HG03060 (cell line): ENCODE results near the gene DNMBP.

Experiments
- ATAC-seq: cut with Tn5 transposase; IDR thresholded peaks from one replicate; pipeline ENCODE4 v1.9.1; 2021; ENCODE audit warnings: low read depth, moderate number of reproducible peaks; ENCODE audit not compliant: unreplicated experiment

The DNMBP gene, protein sequence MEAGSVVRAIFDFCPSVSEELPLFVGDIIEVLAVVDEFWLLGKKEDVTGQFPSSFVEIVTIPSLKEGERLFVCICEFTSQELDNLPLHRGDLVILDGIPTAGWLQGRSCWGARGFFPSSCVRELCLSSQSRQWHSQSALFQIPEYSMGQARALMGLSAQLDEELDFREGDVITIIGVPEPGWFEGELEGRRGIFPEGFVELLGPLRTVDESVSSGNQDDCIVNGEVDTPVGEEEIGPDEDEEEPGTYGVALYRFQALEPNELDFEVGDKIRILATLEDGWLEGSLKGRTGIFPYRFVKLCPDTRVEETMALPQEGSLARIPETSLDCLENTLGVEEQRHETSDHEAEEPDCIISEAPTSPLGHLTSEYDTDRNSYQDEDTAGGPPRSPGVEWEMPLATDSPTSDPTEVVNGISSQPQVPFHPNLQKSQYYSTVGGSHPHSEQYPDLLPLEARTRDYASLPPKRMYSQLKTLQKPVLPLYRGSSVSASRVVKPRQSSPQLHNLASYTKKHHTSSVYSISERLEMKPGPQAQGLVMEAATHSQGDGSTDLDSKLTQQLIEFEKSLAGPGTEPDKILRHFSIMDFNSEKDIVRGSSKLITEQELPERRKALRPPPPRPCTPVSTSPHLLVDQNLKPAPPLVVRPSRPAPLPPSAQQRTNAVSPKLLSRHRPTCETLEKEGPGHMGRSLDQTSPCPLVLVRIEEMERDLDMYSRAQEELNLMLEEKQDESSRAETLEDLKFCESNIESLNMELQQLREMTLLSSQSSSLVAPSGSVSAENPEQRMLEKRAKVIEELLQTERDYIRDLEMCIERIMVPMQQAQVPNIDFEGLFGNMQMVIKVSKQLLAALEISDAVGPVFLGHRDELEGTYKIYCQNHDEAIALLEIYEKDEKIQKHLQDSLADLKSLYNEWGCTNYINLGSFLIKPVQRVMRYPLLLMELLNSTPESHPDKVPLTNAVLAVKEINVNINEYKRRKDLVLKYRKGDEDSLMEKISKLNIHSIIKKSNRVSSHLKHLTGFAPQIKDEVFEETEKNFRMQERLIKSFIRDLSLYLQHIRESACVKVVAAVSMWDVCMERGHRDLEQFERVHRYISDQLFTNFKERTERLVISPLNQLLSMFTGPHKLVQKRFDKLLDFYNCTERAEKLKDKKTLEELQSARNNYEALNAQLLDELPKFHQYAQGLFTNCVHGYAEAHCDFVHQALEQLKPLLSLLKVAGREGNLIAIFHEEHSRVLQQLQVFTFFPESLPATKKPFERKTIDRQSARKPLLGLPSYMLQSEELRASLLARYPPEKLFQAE (N-terminal part only)

DNA sequence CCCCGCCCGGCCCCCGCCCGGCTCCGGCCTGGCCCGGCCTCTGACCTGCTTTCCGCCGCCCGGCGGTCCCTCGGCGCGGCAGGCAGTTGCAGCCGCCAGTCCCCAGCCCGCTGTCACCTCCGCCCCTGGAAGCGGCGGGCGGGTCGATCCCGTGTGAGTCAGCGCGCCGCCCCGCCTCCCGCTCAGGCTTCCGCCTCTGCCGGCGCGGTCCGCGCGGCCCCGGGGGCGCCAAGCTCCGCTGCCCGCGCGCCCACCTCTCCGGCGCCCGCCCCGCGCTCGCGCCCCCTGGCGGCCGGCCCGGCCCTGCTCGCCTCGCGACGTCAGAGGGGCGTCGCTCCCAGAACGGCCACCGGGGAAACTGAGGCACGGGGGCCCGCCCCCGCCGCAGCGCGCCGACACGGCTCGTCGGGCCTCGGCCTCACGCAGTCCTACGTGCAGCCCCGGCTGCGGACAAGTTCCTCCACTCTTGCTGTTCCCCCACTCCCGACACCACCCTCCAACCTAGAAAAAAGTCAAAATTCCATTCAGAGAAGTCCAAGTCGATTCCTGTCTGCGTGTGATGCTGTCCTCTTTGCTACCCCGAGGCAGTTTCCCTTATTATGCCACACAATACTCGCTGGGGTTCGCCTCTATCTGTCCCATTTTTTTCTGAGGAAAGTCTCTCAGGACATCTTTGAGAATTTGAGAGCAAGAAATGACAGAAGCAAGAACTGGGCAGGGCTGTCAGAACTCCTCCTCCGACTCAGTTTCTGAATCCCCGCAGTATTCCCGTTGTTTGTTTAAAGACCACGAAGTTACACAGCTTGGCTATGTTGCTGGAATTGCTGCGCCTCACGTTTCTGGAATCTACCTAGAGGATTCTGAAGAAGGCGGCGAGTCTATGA, at the start of gene DNMBP:
Gene DNMBP (minus strand): TSS at position 155 of the 884 bp plus-strand sequence. CDS start 37,823 bp downstream, outside the sequence.
- no peak for ATAC-seq

GRCh38 chr10:100057948-100058347, 48.2 kb upstream of the DNMBP start:
- ATAC-seq, result no peak

DNA sequence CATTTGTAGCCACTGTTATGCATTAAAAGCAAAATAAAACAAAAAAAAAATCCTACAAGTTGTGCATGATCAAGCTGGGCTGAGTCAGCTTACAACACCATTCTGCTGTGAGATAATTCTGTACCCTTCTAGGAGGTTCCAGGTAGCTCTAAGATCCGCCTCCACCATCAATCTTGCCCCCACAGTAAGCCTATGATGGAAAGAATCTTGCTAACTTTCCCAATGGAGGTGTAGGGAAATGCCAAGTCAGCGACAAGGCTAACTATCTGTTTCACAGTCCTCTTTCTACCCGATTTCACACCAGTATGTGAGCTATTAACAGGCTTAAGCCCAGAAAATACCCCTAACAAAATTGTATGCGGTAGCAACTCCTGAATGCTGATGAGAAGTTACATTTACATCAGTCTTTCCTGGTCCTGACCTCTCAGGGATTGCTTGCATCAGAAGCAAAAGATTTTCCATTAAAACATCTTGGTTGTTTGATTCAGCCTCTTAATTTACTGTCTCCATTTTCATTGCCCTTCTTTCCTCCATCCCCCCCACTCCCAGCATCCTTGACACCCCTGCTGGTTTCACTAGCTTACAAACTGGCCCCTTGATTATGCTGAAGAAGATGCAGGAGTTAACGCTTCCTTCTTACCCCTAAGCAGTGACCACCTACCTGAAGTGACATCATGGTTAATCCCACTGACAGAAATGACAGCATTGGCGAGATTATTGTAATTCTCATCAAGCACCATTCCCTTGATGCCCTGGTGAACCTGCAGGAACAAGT, 44.1 kb upstream of the DNMBP start:
- no peak for ATAC-seq

DNA sequence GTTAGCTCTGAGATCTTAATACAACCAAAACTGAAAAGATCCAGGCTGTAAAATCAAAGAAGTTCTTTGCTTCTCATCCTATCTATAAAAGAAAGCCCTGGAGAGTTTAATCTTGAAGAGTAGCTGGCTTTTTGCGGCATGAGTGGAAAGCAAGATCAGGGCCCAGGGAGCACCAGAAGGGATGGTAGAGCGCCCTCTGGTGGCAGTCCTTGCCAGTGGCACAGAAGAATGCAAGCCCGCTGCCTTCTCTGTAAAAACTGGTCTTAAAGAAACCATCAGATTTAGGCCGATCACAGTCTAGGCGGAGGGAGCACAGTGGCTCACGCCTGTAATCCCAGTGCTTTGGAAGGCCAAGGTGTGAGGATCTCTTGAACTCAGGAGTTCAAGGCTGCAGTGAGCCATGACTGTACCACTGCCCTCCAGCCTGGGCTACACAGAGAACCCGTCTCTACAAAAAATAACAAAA, 36.3 kb upstream of the DNMBP start:
- peak; percentile 51 for ATAC-seq

DNA sequence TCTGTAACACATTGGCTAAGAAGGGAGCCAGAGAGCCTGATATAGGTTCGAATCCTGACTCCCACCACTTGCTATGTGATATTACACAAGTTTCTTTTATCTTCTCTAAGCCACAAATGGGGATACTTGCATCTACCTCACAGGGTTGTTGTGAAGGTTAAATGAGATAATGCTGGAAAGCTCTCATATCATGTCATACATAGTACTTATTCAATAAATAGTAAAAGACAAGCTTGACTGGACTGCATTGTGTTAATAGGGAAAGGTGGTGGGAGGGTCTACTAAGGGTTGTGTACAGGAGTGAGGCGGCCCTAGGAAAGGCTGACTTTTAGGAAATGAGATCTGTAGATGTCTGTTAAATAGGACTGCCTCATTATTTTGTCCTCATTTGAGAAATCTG, 35.8 kb upstream of the DNMBP start:
- ATAC-seq, result no peak

- no peak for ATAC-seq
These were observed 34.0 kb upstream of the DNMBP start for GRCh38 chr10:100043796-100044195.

DNA sequence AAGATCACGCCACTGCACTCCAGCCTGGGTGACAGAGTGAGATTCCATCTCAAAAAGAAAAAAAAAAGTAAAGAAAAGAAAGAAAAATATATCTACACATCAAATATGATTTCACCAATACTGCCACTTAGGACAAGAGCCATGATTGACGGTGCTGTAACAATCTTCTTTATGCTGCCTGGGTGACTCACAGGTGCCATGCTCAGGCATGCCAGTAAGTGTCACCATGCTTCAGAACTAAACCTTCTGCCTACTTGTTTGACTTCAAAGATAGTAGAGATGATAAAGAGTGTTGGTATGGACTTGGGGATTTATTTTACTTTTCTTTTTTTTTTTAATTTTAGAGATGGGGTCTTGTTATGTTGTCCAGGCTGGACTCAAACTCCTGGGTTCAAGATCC, 33.6 kb upstream of the DNMBP start:
- ATAC-seq, result no peak

- ATAC-seq, result no peak
These were observed 31.7 kb upstream of the DNMBP start for GRCh38 chr10:100041306-100042002.

GRCh38 chr10:100038561-100039071, 28.9 kb upstream of the DNMBP start:
- no peak for ATAC-seq

GRCh38 chr10:100037758-100038315, 28.1 kb upstream of the DNMBP start:
- no peak for ATAC-seq

- no peak for ATAC-seq
These were observed 27.1 kb upstream of the DNMBP start for GRCh38 chr10:100036850-100037249.

DNA sequence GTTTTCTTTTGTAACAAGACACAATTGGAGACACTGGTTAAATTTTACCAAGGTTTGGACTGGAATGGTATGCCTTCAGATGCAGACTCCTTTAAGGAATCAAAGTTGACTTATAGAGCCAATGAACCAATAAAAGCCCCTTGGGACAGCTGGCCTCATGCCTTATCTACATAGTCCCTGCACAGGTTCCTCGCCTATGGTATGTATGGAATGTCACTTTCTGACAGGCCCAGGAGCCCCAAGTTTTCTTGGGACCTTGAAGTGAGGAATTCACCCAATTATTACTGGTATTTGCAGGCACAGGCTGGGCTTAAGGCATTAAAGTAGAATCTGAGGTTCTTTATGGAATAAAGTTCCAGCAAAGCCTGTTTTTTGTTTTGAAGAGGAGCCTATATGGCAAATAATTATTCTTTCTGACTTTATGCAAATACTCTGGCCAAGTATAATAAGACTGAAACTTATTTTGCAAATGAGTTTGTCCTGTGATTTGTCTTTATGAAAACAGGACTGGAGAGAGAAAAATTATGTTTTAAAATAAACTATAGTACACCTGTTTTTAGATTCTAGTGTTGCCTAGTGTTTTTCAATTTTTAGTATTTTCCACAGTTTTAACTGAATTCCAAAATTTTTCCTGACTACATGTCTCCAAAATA, 24.1 kb upstream of the DNMBP start:
- no peak for ATAC-seq

GRCh38 chr10:100027416-100027815, 17.7 kb upstream of the DNMBP start:
- ATAC-seq, result no peak

- ATAC-seq, result no peak
These were observed 15.8 kb upstream of the DNMBP start for GRCh38 chr10:100025576-100025975.

GRCh38 chr10:100024748-100025147, 15.0 kb upstream of the DNMBP start:
- ATAC-seq, result no peak

DNA sequence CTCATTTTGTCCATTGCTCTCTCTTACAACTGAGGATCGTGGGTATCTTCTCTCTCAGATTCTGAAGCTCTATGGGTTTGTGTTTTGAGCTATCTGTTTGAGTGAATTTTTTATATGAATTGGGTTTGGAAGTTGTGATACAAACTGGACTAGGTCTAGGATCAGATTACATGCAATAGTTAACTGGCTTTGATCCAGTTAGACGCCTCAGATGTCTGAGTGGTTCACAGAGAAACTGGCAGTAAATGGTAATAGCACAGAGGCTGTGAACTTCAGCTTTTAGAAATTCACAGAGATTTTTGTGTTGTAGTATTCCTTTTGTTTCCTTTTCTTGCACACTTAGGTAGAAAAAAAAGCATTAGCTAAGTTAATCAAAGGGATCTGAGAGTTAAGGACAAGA, 12.7 kb upstream of the DNMBP start:
- no peak for ATAC-seq

DNA sequence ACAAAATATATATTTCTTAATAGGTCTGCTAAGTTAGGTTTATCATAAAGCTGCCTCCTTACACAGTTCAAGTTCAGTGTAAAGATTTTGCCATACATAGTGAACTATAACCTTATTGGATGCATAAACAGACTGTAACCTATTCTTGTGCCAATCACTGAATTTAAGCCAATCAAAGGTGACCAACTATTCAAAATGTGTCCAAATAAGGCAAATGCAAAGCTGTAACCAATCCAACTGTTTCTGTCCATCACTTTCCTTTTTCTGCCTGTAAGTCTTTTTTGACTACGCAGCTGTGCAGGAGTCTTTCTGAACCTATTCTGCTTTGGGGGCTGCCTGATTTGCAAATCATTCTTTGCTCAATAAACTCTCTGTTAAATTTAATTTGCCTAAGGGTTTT, 11.6 kb upstream of the DNMBP start:
- no peak for ATAC-seq
